Right lobe of liver (tissue), 4 donors: Measurements from ENCODE around the gene MXD4.

Experiments used
- CTCF ChIP-seq, 4 donors: fragments of 200-600 bp in 3 of 4; fragments of 450-650 bp in 1 of 4; IDR thresholded peaks; one replicate each; pipeline versions ENCODE4 v1.5.1 to v1.8.0; 2016 to 2022; ENCODE audit warnings: antibody characterized with exemption in 4 of 4, mild to moderate bottlenecking in 2 of 4
- POLR2A ChIP-seq: fragments of 450-650 bp; IDR thresholded peaks from one replicate; pipeline ENCODE4 v1.6.1; 2017; ENCODE audit warnings: antibody characterized with exemption, mild to moderate bottlenecking
- donor health status: DM: no; HTN: no; CAD: no.
- donor health status: DM: no; HTN: no; CAD: no.
- donor health status: DM: no; HTN: yes; CAD: no.

- TF ChIP-seq CTCF (IDR thresholded peaks at IDR 0.05) (no peak), POLR2A (no peak)
These were observed 10.7 kb downstream of the MXD4 start for GRCh38 chr4:2251073-2251794.
